ENCODE data around the gene RCAN1. TPM values are rescaled to one million over a fixed set of nuclear protein-coding genes. Genes with fewer than 3 reads are reported as not detected.
"Not testable (repeated sequence)": the region's sequence is repeated elsewhere in the genome, so short reads cannot be mapped to it uniquely, and the experiment has no call there.

Gene RCAN1
- total RNA-seq, 1 donor from 2014 or later, result 197 TPM

- H3K27me3 ChIP-seq (ENCODE audit: insufficient read depth, low read length), result no peaks in the 10 kb centered on the region
- no peak overlapping the region for H3K4me3 ChIP-seq (ENCODE audit: insufficient read depth, low read depth, low read length)
- Mint-ChIP-seq H3K4me3 (ENCODE audit: unreplicated experiment) (no peak overlapping the region), H3K27me3 (ENCODE audit: low read depth, unreplicated experiment) (no peaks in the 10 kb centered on the region), H3K9me3 (ENCODE audit: unreplicated experiment) (no peaks in the 10 kb centered on the region), H3K4me1 (ENCODE audit: low read depth, unreplicated experiment) (peaks cover 4% of the 10 kb centered on the region), H3K36me3 (ENCODE audit: low read depth, unreplicated experiment) (peaks cover 2% of the 10 kb centered on the region), H3K27ac (ENCODE audit: unreplicated experiment) (no peak overlapping the region)
- peaks cover 7% of the 10 kb centered on the region for H4K20me1 ChIP-seq (ENCODE audit: insufficient read depth, low read length)
- no peaks in the 10 kb centered on the region for H3K36me3 ChIP-seq (ENCODE audit: insufficient read depth, low read length)
- peaks cover 9% of the 10 kb centered on the region for H3K79me2 ChIP-seq (ENCODE audit: insufficient read depth, low read length)
- H3K9ac ChIP-seq (ENCODE audit: low read length), result no peak overlapping the region
- no peak for FAIRE-seq
- H3K27ac ChIP-seq (ENCODE audit: low read depth, low read length), result no peak overlapping the region
- no peak overlapping the region for H2AFZ ChIP-seq (ENCODE audit: low read depth, low read length)
- no peaks in the 10 kb centered on the region for H3K9me3 ChIP-seq (ENCODE audit: insufficient read depth, low read depth, low read length)
- H3K4me1 ChIP-seq (ENCODE audit: insufficient read depth, low read length), result no peaks in the 10 kb centered on the region
- DNase-seq (ENCODE audit: low read depth), result no peak
- TF ChIP-seq CTCF (IDR thresholded peaks at IDR 0.05; ENCODE audit: insufficient read depth, low read depth, low read length), result no peak
- no peak for TF ChIP-seq EZH2 (IDR thresholded peaks at IDR 0.05; ENCODE audit: insufficient read depth, low read length)
- H3K4me2 ChIP-seq (ENCODE audit: low read length), result no peak overlapping the region
Measured at GRCh38 chr21:34606621-34607020, 8.3 kb downstream of the RCAN1 start.

GRCh38 chr21:34606051-34606450 is 8.9 kb downstream of the RCAN1 start:
- Histone ChIP-seq H3K4me2 (ENCODE audit: low read length) (no peak overlapping the region), H3K9me3 (ENCODE audit: insufficient read depth, low read depth, low read length) (no peaks in the 10 kb centered on the region), H3K36me3 (ENCODE audit: insufficient read depth, low read length) (no peaks in the 10 kb centered on the region), H3K9ac (ENCODE audit: low read length) (no peak overlapping the region), H3K27ac (ENCODE audit: low read depth, low read length) (no peak overlapping the region), H3K4me1 (ENCODE audit: insufficient read depth, low read length) (no peaks in the 10 kb centered on the region), H2AFZ (ENCODE audit: low read depth, low read length) (no peak overlapping the region), H3K79me2 (ENCODE audit: insufficient read depth, low read length) (peaks cover 8% of the 10 kb centered on the region), H4K20me1 (ENCODE audit: insufficient read depth, low read length) (peaks cover 7% of the 10 kb centered on the region), H3K4me3 (ENCODE audit: insufficient read depth, low read depth, low read length) (no peak overlapping the region), H3K27me3 (ENCODE audit: insufficient read depth, low read length) (no peaks in the 10 kb centered on the region)
- no peaks in the 10 kb centered on the region for H3K27me3 Mint-ChIP-seq (ENCODE audit: low read depth, unreplicated experiment)
- no peaks in the 10 kb centered on the region for H3K9me3 Mint-ChIP-seq (ENCODE audit: unreplicated experiment)
- peaks cover 2% of the 10 kb centered on the region for H3K36me3 Mint-ChIP-seq (ENCODE audit: low read depth, unreplicated experiment)
- H3K4me3 Mint-ChIP-seq (ENCODE audit: unreplicated experiment), result no peak overlapping the region
- no peak for DNase-seq (ENCODE audit: low read depth)
- no peak for FAIRE-seq
- peaks cover 4% of the 10 kb centered on the region for H3K4me1 Mint-ChIP-seq (ENCODE audit: low read depth, unreplicated experiment)
- H3K27ac Mint-ChIP-seq (ENCODE audit: unreplicated experiment), result no peak overlapping the region
- no peak for TF ChIP-seq CTCF (IDR thresholded peaks at IDR 0.05; ENCODE audit: insufficient read depth, low read depth, low read length)
- TF ChIP-seq EZH2 (IDR thresholded peaks at IDR 0.05; ENCODE audit: insufficient read depth, low read length), result no peak

GRCh38 chr21:34604956-34605355 is 10.0 kb downstream of the RCAN1 start:
- FAIRE-seq; H3K9ac ChIP-seq (ENCODE audit: low read length); H3K9me3 Mint-ChIP-seq (ENCODE audit: unreplicated experiment); H3K4me1 ChIP-seq (ENCODE audit: insufficient read depth, low read length); H3K4me3 Mint-ChIP-seq (ENCODE audit: unreplicated experiment); H3K4me1 Mint-ChIP-seq (ENCODE audit: low read depth, unreplicated experiment); H4K20me1 ChIP-seq (ENCODE audit: insufficient read depth, low read length); H3K27me3 Mint-ChIP-seq (ENCODE audit: low read depth, unreplicated experiment); H3K36me3 ChIP-seq (ENCODE audit: insufficient read depth, low read length); H3K27me3 ChIP-seq (ENCODE audit: insufficient read depth, low read length); H3K36me3 Mint-ChIP-seq (ENCODE audit: low read depth, unreplicated experiment); H2AFZ ChIP-seq (ENCODE audit: low read depth, low read length); H3K4me2 ChIP-seq (ENCODE audit: low read length); H3K9me3 ChIP-seq (ENCODE audit: insufficient read depth, low read depth, low read length); DNase-seq (ENCODE audit: low read depth); H3K27ac ChIP-seq (ENCODE audit: low read depth, low read length); H3K79me2 ChIP-seq (ENCODE audit: insufficient read depth, low read length); H3K4me3 ChIP-seq (ENCODE audit: insufficient read depth, low read depth, low read length); H3K27ac Mint-ChIP-seq (ENCODE audit: unreplicated experiment): not testable (repeated sequence)
